Transverse colon (tissue), 3 donors: Measurements from ENCODE around the gene MYO1B.

Source experiments
- EP300 ChIP-seq: sonication (generic); formaldehyde crosslinking; IDR thresholded peaks from one replicate; pipeline ENCODE4 v1.6.1; 2017; ENCODE audit warnings: antibody characterized with exemption, low read depth
- TF ChIP-seq, protein P1 (sequence below), 5 experiments: fragments of 200-600 bp in 3 of 5; fragments of 450-650 bp in 2 of 5; sonication (generic) in 3 of 5; IDR thresholded peaks; 1 replicate in 2 of 5; 2 replicates in 3 of 5; pipeline ENCODE4 v1.5.1; 2016 to 2017; ENCODE audit warnings: antibody characterized with exemption in 5 of 5, inconsistent platforms in 3 of 5, mild to moderate bottlenecking in 2 of 5, moderate library complexity in 1 of 5

- no peak for TF ChIP-seq EP300
- TF ChIP-seq, protein P1, sequence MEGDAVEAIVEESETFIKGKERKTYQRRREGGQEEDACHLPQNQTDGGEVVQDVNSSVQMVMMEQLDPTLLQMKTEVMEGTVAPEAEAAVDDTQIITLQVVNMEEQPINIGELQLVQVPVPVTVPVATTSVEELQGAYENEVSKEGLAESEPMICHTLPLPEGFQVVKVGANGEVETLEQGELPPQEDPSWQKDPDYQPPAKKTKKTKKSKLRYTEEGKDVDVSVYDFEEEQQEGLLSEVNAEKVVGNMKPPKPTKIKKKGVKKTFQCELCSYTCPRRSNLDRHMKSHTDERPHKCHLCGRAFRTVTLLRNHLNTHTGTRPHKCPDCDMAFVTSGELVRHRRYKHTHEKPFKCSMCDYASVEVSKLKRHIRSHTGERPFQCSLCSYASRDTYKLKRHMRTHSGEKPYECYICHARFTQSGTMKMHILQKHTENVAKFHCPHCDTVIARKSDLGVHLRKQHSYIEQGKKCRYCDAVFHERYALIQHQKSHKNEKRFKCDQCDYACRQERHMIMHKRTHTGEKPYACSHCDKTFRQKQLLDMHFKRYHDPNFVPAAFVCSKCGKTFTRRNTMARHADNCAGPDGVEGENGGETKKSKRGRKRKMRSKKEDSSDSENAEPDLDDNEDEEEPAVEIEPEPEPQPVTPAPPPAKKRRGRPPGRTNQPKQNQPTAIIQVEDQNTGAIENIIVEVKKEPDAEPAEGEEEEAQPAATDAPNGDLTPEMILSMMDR (IDR thresholded peaks at IDR 0.05), result no peak
These were observed 196.5 kb downstream of the MYO1B start for GRCh38 chr2:191441496-191442214.
